ENCODE data around the gene UQCRC1.

The UQCRC1 gene

DNA sequence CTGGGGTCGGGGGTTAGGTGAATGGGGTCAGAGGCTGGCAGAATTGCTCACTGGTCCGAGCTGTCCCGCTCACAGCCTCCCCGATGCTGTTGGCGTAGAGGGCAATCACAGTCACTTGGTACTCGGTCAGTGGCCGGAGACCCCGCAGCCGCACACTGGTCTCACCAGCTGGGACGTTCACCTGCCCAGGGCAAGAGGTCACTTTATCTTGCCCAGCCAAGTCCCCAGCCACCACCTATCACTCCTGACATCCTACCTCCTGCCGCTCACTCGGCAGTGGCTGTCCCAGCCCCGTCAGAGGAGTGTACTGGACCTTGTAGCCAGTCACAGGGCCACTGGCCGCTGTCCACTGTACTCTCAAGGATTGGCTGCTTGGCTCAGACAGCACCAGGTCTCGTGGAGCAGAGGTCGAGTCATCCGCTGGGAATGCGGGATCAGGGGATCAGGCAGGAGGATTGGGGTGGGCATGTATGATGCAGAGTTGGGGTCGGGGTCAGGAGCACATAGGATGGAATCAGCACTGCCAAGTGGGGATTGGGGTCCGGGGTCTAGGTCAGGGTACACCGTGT, 16.8 kb downstream of the UQCRC1 start:
- DNase-seq (ENCODE audit: extremely low spot score) = no peak
- ChIA-PET POLR2A (no interaction called here), CTCF (no interaction called here)
- TF ChIP-seq, protein P1, sequence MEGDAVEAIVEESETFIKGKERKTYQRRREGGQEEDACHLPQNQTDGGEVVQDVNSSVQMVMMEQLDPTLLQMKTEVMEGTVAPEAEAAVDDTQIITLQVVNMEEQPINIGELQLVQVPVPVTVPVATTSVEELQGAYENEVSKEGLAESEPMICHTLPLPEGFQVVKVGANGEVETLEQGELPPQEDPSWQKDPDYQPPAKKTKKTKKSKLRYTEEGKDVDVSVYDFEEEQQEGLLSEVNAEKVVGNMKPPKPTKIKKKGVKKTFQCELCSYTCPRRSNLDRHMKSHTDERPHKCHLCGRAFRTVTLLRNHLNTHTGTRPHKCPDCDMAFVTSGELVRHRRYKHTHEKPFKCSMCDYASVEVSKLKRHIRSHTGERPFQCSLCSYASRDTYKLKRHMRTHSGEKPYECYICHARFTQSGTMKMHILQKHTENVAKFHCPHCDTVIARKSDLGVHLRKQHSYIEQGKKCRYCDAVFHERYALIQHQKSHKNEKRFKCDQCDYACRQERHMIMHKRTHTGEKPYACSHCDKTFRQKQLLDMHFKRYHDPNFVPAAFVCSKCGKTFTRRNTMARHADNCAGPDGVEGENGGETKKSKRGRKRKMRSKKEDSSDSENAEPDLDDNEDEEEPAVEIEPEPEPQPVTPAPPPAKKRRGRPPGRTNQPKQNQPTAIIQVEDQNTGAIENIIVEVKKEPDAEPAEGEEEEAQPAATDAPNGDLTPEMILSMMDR (IDR thresholded peaks at IDR 0.05; ENCODE audit: control extremely low read depth, extremely low read depth, low read depth, missing control alignments) = no peak

DNA sequence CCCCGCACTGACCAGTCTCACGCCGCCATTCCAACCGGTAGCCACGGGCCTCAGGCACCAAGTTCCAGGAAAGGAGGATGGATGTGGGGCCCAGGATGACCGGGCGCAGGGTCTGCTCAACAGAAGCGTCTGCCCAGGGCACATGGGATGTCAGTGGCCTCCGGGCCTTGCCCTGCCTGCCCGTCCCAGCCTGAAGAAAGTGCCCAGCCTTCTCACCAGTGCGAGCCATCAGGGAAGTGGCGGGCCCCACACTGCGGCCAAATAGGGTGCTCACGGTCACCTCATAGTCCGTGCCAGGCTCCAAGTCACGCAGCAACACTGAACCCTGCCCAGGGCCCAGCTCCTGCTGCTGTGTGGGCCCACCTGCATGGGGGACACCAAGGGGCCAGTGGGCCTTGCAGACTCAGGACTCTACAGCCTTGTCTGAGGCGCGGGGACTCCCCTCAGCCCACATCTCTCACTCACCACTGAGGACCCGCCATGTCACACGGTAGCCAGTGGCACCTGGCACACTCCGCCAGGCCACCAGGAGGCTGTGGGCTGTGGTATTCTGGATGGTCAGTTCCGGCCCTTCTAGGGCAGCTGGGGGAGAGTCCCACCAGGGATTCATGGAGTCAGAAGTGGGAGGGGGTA, 17.4 kb downstream of the UQCRC1 start:
- TF ChIP-seq, protein P1 (IDR thresholded peaks at IDR 0.05; ENCODE audit: control extremely low read depth, extremely low read depth, low read depth, missing control alignments) = no peak
- POLR2A ChIA-PET = no interaction called here
- CTCF ChIA-PET = no interaction called here
- DNase-seq (ENCODE audit: extremely low spot score) = no peak

DNA sequence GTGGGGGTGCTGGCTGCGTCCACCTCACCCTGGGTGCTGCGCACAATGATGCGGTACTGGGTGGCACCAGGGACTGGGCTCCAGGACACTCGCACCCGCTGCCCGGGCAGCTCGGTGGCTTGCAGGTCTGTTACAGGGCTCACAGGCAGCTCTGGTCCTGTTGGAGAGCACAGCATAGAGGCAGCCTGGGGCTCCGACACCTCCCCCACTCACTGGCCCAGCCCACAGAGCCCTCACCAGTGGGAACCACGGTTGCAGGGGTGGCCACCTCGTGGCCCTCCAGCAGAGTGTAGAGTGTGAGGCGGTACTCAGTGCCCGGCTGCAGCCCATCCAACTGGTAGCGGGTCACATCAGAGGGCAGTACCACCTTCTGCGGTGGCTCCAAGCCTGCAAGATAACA, 18.0 kb downstream of the UQCRC1 start:
- POLR2A ChIA-PET = no interaction called here
- TF ChIP-seq, protein P1 (IDR thresholded peaks at IDR 0.05; ENCODE audit: control extremely low read depth, extremely low read depth, low read depth, missing control alignments) = no peak
- no peak for DNase-seq (ENCODE audit: extremely low spot score)
- CTCF ChIA-PET = no interaction called here

DNA sequence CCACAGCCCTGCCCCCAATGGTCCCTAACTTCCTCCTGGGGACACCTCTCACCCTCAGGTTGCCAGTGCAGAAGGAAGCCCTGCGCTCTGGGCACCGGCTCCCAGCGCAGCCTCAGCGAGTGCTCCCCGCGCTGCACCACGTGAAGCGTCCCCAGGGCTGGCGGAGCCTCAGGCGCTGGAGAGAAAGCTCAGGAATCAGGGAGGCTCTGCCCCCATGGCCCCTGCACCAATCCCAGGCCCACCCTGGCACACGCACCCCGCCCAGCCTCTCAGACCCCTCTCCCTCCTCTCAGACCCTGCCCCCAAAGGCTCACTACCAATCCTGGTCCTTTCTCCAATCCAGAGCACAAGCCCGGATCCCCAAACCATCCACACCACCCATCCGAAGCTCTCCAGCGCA, 21.2 kb downstream of the UQCRC1 start:
- ChIA-PET CTCF (no interaction called here), POLR2A (no interaction called here)
- no peak for DNase-seq (ENCODE audit: extremely low spot score)
- TF ChIP-seq, protein P1 (IDR thresholded peaks at IDR 0.05; ENCODE audit: control extremely low read depth, extremely low read depth, low read depth, missing control alignments) = no peak

DNA sequence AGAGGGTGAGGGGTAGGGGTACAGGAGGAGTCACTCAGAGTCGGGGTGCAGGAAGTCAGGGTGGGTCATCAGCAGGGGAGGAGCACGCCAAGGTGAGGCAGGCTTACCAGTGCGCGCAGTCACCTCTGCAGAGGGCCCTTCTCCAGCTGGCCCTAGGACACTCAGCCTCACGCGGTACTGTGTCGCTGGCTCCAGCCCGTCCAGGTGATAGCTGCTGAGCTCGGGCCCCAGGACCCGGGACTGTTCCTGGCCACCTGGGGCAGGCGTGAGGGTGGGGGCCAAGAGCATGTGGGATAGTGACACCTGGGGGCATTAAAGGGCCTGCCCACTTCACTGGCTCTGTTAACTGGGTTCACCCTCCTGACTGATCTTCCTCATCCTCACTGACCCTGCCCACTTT, 21.8 kb downstream of the UQCRC1 start:
- TF ChIP-seq, protein P1 (IDR thresholded peaks at IDR 0.05; ENCODE audit: control extremely low read depth, extremely low read depth, low read depth, missing control alignments) = no peak
- DNase-seq (ENCODE audit: extremely low spot score) = no peak
- ChIA-PET POLR2A (no interaction called here), CTCF (no interaction called here)

DNA sequence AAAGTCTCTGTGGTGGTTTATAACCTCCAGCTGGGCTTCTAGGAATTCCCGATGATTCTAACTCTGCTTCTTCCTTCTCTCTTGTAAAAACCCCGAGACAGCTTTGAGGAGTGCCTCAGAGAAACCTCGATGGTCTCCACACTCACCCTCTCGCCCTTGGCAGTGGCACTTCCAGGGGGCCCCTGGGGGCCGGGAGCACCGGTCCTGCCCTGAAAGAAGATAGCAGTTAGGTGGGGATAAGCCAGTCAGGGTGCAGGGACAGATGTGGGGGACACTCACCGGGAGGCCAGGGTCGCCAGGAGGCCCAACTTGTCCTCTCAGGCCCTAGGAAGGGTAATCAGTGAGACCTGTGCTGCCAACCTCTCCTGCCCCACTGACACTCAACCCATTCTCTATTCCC, 24.0 kb downstream of the UQCRC1 start:
- CTCF ChIA-PET = no interaction called here
- POLR2A ChIA-PET = no interaction called here
- TF ChIP-seq, protein P1 (IDR thresholded peaks at IDR 0.05; ENCODE audit: control extremely low read depth, extremely low read depth, low read depth, missing control alignments) = no peak
- DNase-seq (ENCODE audit: extremely low spot score) = no peak

Measured in GM10248 (cell line).